NCI-H82 treated with DMSO at 0.1 percent for 48 hours (cell line): ENCODE measurements around the gene CD40.
A peak's percentile ranks its signal among the peaks of the same experiment; 100 is the strongest.
"Not testable (repeated sequence)": the region's sequence is repeated elsewhere in the genome, so short reads cannot be mapped to it uniquely, and the experiment has no call there.

ENCODE experiments used
- DNase-seq: peaks from one replicate; lab custom pipeline; 2025; ENCODE audit not compliant: unreplicated experiment; lab: John Stamatoyannopoulos, UW

CD40 gene

DNA sequence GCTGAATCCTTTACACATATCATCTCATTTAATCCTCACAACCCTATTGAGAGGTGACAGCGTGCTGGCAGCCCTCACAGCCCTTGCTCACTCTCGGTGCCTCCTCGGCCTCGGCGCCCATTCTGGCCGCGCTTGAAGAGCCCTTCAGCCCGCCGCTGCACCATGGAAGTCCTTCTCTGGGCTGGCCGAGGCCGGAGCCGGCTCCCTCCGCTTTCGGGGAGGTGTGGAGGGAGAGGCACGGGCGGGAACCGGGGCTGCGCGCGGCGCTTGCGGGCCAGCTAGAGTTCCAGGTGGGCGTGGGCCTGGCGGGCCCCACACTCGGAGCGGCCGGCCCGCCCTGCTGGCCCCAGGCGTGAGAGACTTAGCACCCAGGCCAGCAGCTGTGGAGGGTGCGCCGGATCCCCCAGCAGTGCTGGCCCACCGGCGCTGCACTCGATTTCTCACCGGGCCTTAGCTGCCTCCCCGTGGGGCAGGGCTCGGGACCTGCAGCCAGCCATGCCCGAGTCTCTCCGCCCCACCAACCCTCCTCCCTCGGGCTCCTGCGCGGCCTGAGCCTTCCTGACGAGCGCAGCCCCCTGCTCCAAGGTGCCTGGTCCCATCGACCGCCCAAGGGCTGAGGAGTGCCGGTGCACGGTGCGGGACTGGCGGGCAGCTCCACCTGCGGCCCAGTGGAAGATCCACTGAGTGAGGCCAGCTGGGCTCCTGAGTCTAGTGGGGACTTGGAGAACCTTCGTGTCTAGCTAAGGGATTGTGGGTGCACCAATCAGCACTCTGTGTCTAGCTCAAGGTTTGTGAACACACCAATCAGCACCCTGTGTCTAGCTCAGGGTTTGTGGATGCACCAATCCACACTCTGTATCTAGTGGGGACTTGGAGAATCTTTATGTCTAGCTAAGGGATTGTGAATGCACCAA lies 26.2 kb upstream of the CD40 start:
- not testable (repeated sequence) for DNase-seq

DNA sequence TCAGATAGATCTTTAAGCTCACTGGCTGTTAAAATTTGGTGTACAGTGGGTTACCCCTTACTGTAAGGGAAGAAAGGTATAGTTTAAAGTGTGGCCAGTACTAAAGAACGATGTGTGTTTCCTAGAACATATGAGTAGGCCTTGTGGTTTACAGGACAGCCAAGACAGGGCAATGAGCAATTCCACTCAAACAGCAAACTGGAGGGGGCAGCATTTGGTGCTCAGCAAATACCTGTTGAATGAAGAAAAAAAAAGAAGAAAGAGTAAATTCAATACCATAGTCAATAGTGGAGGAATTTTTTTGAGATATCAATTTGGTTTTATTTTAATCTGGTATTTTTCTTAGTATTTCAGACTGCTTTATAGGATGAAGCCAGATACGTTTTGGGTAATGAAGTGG lies 24.6 kb upstream of the CD40 start:
- DNase-seq: no peak

DNA sequence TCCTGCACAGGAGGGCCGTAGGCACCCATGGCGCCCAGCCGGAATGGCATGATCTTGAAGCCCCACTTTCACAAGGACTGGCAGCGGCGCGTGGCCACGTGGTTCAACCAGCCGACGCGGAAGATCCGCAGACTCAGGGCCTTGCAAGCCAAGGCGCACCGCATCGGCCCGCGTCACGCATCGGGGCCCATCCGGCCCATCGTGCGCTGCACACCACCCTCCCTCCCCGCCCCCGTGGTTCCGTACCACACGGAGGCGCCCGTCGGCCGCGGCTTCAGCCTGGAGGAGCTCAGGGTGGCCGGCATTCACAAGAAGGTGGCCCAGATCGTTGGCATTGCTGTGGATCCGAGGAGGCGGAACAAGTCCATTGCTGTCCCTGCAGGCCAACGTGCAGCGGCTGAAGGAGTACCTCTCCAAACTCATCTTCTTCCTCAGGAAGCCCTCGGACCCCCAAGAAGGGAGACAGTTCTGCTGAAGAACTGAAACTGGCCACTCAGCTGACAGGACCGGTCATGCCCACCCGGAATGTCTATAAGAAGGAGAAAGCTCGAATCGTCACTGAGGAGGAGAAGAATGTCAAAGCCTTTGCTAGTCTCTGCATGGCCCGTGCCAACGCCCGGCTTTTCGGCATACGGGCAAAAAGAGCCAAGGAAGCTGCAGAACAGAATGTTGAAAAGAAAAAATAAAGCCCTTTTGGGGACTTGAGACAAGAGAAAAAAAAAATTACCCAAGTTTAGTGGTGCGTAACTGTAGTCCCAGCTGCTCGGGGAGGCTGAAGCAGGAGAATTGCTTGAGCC lies 18.4 kb upstream of the CD40 start:
- no peak for DNase-seq

DNA sequence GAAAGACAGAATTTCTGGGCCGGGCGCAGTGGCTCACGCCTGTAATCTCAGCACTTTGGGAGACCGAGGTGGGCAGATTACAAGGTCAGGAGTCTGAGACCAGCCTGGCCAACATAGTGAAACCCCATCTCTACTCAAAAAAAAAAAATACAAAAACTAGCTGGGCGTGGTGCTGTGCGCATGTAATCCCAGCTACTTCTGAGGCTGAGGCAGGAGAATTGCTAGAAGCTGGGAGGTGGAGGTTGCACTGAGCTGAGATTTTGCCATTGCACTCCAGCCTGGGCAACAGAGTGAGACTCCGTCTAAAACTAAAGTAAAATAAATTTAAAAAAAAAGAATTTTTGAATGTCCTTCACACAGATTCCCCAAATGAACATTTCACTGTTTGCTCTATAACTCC lies 17.7 kb upstream of the CD40 start:
- DNase-seq: not testable (repeated sequence)

DNA sequence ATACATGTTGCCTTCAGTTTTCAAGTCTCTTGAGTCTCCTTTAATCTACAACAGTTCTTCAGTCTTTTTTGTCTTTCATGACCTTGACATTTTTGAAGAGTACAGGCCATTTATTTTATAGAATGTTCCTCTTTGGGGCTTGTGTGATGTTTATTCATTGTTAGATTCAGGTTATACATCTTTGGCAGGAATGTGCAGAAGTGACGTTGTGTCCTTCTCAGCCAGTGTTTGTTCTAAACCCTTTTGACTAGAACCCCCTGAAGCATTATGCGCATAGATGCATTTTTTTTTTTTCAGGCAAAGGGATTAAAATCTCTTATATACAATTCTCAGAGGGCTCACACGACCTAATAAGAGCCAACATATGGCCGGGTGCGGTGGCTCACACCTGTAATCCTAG lies 17.1 kb upstream of the CD40 start:
- no peak for DNase-seq

DNA sequence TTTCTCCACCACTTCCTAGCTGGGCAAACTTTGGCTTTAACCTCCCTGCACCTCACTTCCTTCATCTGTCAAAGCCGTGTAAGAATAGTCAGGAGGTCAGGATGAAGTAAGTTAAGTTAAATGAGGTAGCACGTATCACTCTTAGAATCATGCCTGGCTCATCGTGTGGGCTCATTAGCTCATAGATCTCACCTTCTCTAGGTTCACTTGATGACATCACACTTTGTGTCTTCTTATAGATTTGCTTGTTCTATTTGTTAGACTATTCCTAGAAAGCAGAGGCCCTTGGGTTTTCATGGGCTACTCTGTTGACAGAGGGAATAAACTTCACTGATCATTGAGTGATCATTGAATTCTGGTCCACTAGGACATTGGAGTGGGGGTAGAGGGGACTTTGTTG lies 16.2 kb upstream of the CD40 start:
- DNase-seq: no peak

DNA sequence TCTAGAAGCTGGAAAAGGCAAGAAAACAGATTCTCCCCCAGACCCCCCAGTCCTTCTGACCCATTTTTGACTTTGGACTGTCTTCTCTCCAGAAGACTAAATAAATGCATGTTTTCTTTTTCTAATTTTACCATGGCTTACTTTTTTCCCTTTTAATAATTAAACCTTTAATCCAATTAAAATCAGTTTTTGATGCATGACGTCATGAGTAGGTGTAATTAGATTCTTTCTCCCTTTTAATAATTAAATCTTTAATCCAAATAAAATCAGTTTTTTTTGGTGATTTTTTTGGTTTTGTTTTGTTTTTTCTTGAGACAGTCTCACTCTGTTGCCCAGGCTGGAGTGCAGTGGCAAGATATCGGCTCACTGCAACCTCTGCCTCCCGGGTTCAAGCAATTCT lies 15.2 kb upstream of the CD40 start:
- DNase-seq: no peak

DNA sequence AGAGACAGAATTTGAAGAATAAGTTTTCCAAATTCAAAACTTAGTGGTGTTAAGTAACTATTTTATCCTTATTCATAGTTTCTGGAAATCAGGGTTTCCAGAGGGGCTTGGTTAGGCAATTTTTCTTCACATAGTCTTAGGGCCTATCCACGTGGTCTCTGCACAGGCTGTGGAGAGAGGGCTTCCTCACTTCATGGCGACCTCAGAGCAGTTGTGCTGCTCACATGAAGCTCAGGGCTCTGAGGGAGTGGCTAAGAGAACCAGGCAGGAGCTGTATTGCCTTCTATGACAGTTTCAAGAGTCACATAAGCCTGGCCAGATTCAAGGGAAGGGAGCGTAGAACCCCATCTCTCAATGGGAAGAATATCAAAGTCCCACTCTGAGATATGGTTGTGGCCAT lies 13.9 kb upstream of the CD40 start:
- DNase-seq: no peak

DNA sequence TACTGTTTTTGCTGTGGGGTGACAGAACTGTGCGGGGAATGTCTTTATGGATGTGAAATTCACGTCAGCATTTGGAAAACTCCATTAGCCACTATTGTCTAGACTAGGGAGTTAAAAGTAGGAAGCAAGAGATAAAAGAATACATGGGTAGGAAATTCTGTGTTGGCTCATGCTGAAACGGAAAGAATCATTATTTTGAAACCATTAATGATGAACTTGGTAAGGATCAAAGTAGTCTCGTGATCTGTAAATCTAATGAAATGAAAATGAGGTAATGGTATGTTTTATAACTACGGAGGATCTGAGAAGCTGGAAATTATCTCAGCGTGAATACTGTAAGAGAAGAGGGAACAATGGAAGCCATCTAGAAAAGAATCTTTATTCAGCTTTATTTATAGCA lies 11.1 kb upstream of the CD40 start:
- DNase-seq: no peak

DNA sequence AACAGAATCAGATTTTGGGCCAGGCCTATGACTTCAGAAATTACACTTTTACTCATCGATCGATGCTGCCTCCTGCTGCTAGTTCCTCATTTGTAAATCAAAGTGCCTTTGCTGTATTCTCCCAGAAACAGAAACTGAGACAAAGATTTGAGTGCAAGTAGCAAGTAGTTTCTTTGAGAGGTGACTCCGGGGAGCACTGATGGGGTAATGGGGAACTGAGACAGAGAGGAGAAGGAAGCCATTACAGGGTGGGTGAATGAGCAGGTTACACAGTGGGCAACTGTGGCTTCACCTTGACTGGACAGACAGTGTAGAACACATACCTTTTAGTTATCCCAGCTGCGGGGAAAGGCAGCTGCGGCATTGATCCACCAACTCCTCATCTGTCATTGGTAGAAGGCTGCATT lies 9.7 kb upstream of the CD40 start:
- DNase-seq: no peak

DNA sequence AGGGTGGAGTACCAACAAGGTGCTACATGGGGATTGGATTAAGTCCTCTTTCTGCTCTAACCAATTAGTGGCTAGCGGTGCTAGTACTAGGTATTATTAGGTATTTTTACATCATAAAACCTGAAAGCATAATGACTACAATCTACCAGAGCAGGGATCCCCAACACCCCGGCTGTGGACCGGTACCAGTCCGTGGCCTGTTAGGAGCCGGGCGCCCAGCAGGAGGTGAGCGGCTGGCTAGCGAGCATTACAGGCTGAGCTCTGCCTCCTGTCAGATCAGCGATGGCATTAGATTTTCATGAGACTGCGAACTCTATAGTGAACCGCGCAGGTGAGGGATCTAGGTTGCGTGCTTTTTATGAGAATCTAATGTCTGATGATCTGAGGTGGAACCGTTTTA lies 9.1 kb upstream of the CD40 start:
- DNase-seq: no peak

DNA sequence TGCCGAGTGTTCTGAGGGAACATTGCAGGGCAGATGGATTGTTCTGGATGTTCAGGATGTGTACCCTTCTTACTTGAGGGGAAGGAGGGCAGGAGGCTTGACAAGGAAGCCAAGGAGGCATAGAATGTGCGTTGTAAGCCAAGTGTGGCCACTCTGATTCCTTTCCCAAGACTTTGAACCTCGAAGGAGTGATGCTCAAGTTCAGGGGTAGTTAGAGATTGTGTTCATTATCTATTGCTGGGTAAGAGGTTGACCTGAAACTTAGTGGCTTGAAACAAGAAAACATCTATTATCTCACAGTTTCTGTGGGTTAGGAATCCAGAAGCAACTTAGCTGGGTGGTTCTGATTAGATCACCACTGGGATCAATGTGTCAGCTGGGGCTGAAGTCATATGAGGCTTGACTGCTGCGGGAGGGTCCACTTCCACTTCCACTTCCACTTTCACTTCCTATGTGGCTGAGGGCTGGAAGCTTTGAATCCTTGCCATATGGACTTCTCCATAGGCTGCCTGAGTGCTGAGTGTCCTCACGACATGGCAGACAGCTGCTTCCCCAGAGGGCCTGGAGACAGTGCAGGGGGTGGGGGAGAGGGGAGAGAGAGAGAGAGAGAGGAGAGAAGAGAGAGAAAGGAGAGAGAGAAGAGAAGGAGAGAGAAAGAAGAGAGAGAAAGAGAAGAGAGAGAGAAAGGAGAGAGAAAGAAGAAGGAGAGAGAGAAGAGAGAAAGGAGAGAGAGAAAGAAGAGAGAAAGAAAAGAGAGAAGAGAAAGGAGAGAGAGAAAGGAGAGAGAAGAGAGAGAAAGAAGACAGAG lies 6.9 kb upstream of the CD40 start:
- no peak for DNase-seq

DNA sequence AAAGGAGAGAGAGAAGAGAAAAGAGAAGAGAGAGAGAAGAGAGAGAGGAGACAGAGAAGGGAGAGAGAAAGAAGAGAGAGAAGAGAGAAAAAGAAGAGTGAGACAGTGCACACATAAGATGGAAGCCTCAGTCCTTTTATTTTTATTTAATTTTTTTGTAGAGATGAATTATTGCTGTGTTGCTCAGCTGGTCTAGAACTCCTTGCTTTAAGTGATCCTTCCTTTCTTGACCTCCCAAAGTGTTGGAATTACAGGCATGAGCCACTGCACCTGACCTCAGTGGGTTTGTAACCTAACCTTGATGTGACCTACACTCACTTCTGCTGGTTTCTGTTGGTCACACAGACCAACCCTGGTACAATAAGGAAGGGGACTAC lies 6.3 kb upstream of the CD40 start:
- no peak for DNase-seq

DNA sequence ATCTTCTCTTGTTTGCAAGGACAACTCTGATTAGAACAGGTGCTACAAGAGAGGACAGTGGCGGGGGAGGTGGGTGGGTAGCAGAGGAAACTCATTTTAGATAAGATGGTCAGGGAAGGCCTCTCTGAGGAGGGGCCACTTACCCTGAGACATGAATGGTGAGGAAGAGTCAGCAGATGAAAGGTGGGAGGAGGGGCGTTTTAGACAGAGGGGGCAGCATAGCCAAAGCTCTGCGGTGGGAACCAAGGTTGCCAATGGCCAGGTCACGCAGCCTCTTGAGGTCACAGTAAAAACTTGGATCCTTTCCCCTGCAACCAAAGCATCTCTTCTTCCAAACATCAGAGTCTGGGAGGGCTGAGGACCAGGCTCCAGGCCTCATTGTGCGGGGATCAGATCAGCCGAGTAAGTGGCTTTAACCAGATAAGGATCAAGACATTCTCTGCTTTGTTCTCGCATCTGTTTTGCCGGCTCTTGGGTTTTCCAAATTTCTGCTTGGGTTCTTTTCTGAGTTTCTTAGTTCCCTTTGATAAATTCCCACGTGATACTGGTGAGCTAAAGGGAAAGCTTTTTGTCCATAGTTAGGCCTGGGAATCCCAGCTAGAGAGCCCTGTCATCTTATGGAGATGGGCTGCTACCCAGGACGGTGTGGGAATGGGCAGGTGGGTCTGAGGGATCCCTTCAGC lies 5.5 kb upstream of the CD40 start:
- DNase-seq: peak; percentile 21

DNA sequence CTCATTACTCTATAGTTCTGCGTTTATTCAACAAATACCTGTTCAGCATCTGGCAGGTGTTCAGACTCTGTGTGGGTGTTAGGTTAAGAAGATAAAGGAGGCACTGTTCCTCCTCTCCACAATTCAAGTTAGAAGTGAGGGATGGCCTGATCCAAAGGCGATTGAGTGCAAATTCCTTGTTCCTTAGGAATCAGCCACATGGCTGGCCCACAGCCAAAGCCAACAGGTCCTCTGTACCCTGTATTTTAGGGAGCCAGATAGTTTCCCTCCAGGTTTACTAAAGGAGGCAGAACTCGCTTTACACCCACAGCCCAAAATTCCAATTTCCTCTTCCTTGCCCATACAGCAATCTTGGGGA lies 5.0 kb upstream of the CD40 start:
- no peak for DNase-seq

DNA sequence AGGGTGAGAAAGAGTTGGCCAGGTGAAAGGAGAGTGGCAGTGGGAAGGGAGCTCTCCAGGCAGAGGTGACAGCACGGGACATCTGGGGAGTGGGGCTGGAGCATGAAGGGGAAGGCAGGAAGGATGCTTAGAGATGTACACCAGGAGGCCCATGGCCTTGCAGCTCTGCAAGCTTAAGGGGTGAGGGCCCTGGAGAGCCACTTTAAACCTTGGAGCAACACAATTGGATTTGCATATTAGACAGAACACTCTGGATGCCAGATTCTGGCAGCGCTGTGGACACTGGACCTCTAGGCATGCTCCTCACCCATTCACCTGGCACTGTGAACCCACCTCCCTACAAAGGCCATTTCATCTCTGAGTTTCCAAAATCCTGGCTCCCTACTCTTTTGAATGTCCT lies 3.7 kb upstream of the CD40 start:
- DNase-seq: no peak

DNA sequence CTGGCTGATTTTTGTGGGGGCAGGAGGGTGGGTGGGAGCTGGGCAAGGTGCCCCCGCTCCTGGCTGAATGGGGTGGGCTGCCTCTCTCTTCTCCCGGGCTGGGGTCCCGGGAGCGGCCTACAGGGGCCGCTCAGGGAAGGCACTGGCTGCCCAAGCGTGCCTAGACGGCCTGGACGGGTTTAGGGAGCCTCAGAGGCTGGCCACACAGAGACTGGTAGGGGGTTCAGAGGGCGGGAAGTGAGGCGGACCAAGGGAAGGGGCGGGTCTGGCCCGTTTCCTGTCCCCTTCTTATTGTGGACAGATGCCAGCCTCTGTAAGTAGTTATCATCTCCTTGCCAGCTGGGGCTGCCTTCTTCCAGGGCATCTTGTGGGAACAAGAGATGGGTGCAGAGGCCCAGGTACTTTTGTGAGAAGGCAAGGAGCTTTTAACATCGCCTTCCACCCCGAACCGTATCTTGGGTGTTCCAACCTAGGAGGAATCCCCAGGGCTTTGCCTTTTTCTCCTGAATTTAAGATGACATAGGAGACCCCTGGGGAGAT lies 437 bp downstream of the CD40 start:
- no peak for DNase-seq

DNA sequence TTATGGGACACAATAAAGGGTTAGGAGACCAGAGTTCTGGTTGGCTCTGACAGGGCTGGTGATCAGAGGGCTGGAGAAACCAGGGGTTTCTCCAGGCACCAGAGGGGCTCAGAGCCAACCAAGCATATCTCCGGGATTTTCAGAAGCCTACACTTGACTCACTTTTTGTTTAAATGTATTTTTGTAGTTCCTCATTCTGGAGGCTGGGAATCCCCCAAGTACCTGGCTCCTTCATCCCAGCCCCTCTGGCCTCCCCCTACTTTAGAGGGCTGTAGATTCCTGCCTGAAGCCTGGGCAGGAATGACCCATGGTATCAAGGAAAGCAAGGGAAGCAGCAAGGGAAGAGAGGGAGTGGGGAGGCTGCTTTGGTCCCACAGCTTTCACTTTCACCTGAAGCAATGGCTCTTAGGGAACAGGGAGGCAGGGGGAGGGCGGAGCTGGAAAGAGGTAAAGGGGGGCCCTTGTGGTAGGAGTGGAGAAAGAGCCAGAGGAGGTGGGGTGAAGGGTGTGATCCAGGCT lies 973 bp downstream of the CD40 start:
- no peak for DNase-seq

DNA sequence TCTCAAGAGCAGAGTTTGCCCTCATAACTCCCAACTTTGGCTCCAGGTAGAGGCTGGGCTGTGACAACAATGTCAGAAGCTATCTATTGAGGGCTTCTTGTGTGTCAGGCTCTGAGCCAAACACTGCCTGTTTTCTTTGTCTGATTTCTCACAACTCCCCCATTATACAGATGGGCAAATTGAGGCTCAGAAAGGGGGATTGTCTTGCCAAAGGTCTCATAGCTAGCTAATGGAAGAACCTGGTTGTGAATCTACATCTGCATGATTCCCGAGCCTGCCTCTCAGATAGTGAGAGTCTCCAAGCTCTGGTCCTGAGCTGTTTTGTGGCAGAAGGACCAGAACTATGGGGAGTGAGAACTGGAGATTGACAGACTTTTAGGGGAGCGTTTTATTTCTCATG lies 1.4 kb downstream of the CD40 start:
- no peak for DNase-seq

DNA sequence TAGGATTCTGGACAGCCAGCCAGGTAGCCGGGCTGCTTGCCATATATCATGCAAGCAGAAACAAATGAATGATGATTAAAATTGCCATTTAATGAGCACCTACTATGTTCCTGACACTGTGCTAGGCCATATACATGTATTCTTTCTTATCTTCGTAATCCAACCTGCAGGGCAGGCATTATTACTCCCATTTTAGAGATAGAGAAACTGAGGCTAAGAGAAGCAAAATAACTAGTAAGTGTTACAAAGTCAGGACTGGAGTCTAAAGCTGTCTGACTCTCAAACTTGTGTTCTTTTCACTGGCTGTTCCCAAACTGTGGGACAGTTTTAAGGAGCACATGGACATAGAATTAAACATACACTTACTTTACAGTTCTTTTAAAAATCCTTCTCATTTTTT lies 2.0 kb downstream of the CD40 start:
- DNase-seq: no peak
